GM12878 (cell line): ENCODE measurements around the gene ERC2. TPM values are rescaled to one million over a fixed set of nuclear protein-coding genes. Genes with fewer than 3 reads are reported as not detected.

ENCODE experiments used
- ATAC-seq: fragments of 200-7000 bp; cut with Tn5 transposase; 3 replicates; pipeline ENCODE4 v1.9.1; 2020; ENCODE audit warnings: mild to moderate bottlenecking, moderate library complexity
- BruUV-seq: library from RNA; stranded (reverse); fragments of 400-500 nt; replicated peaks from 2 replicates; lab custom pipeline; 2021; lab: Mats Ljungman, UMichigan
- CTCF ChIA-PET: fragments of 300-600 bp; sonication (Branson Sonifier 250); formaldehyde crosslinking; extraction: SDS; loops from one replicate; lab custom pipeline; 2021; ENCODE audit warnings: inconsistent platforms; lab: Yijun Ruan, JAX
- POLR2A ChIA-PET: fragments of 350-600 bp; formaldehyde crosslinking; extraction: SDS; loops from one replicate; lab custom pipeline; 2021; ENCODE audit warnings: inconsistent platforms; lab: Charles Lee
- RAD21 ChIA-PET: fragments of 300-600 bp; sonication (Branson Sonifier 250); formaldehyde crosslinking; loops from one replicate; lab custom pipeline; 2023; ENCODE audit warnings: antibody characterized with exemption; ENCODE audit not compliant: unreplicated experiment; lab: Charles Lee
- SMC1A ChIA-PET: fragments of 300-600 bp; sonication (Branson Sonifier 250); formaldehyde crosslinking; loops from one replicate; lab custom pipeline; 2023; ENCODE audit not compliant: unreplicated experiment, uncharacterized antibody; lab: Charles Lee
- DNase-seq: peaks from one replicate; pipeline ENCODE4 v3.0.0-alpha.2; 2011; ENCODE audit warnings: low read depth, low spot score
- FAIRE-seq: peaks from 3 replicates; lab custom pipeline; 2011; peaks lifted over from hg19 to GRCh38; lab: Jason Lieb, UNC
- H2AFZ ChIP-seq: 2 replicates; pipeline ENCODE4 v1.6.0; 2011; ENCODE audit warnings: low read depth, low read length, control low read depth; ENCODE audit not compliant: control insufficient read depth
- H3K27ac ChIP-seq: 2 replicates; pipeline ENCODE4 v1.5.1; 2011; ENCODE audit warnings: control low read depth; ENCODE audit not compliant: control insufficient read depth, insufficient read depth
- H3K27me3 ChIP-seq, 2 experiments: replicated peaks in 1 of 2; 2 replicates each; pipeline versions ENCODE4 v1.6.0 to v1.6.1; 2011; ENCODE audit warnings: low read length in 1 of 2; ENCODE audit not compliant: control insufficient read depth in 2 of 2, insufficient read depth in 2 of 2
- H3K36me3 ChIP-seq, 2 experiments: 2 replicates each; pipeline ENCODE4 v1.5.1; 2011; ENCODE audit warnings: low read length in 1 of 2; ENCODE audit not compliant: control insufficient read depth in 2 of 2, insufficient read depth in 2 of 2
- H3K4me1 ChIP-seq: 2 replicates; pipeline ENCODE4 v1.6.1; 2011; ENCODE audit warnings: mild to moderate bottlenecking, low read length, moderate library complexity, mixed read lengths; ENCODE audit not compliant: control insufficient read depth, insufficient read depth
- H3K4me2 ChIP-seq: 2 replicates; pipeline ENCODE4 v1.6.0; 2011; ENCODE audit warnings: control low read depth; ENCODE audit not compliant: control insufficient read depth, insufficient read depth
- H3K4me3 ChIP-seq: fragments of 200-600 bp; sonication (generic); 2 replicates; pipeline ENCODE4 v1.5.1; 2016
- H3K79me2 ChIP-seq: 2 replicates; pipeline ENCODE4 v1.6.0; 2011; ENCODE audit warnings: low read length; ENCODE audit not compliant: control insufficient read depth, insufficient read depth
- H3K9ac ChIP-seq: 2 replicates; pipeline ENCODE4 v1.8.0; 2011; ENCODE audit warnings: low read length, control low read depth, mixed read lengths; ENCODE audit not compliant: control insufficient read depth, insufficient read depth
- H3K9me3 ChIP-seq: replicated peaks from 3 replicates; pipeline ENCODE4 v1.5.1; 2011; ENCODE audit warnings: mild to moderate bottlenecking, low read length; ENCODE audit not compliant: control insufficient read depth, insufficient read depth
- H4K20me1 ChIP-seq: 2 replicates; pipeline ENCODE4 v1.6.0; 2011; ENCODE audit not compliant: control insufficient read depth, insufficient read depth
- BHLHE40 ChIP-seq, 2 experiments: fragments of 450-650 bp in 1 of 2; IDR thresholded peaks; 2 replicates each; pipeline ENCODE4 v1.6.1; 2011 to 2017; ENCODE audit warnings: low read depth in 2 of 2, borderline replicate concordance in 1 of 2, improper control_type of control experiment in 1 of 2, low read length in 1 of 2, mild to moderate bottlenecking in 1 of 2
- CBFB ChIP-seq: IDR thresholded peaks from 2 replicates; pipeline ENCODE4 v1.6.1; 2016; ENCODE audit warnings: antibody characterized with exemption, low read depth
- EED ChIP-seq: sonication (generic); IDR thresholded peaks from 2 replicates; pipeline ENCODE4 v1.6.1; 2016; ENCODE audit warnings: antibody characterized with exemption, low read depth
- IKZF1 ChIP-seq: fragments of 450-650 bp; conservative IDR thresholded peaks from 2 replicates; pipeline ENCODE4 v1.6.1; 2017; ENCODE audit warnings: antibody characterized with exemption, mild to moderate bottlenecking
- IKZF2 ChIP-seq, 2 experiments: fragments of 450-650 bp; IDR thresholded peaks; 2 replicates each; pipeline ENCODE4 v1.6.1; 2017; ENCODE audit warnings: mild to moderate bottlenecking in 2 of 2, moderate library complexity in 2 of 2
- MEF2A ChIP-seq: IDR thresholded peaks from 2 replicates; pipeline ENCODE4 v1.6.1; 2011; ENCODE audit warnings: low read depth, mild to moderate bottlenecking, low read length, moderate library complexity; ENCODE audit not compliant: insufficient read depth
- NBN ChIP-seq: fragments of 450-650 bp; IDR thresholded peaks from 2 replicates; pipeline ENCODE4 v1.6.1; 2016
- NR2C2 ChIP-seq: IDR thresholded peaks from 2 replicates; pipeline ENCODE4 v1.6.1; 2011; ENCODE audit warnings: borderline replicate concordance, low read depth; ENCODE audit not compliant: control insufficient read depth, insufficient read length
- PAX5 ChIP-seq: IDR thresholded peaks from 2 replicates; pipeline ENCODE4 v1.6.1; 2011; ENCODE audit warnings: low read depth, low read length, borderline replicate concordance
- POU2F2 ChIP-seq: IDR thresholded peaks from 3 replicates; pipeline ENCODE4 v1.6.1; 2011; ENCODE audit warnings: low read depth, mild to moderate bottlenecking, low read length, borderline replicate concordance
- RUNX3 ChIP-seq: IDR thresholded peaks from 2 replicates; pipeline ENCODE4 v1.6.1; 2012; ENCODE audit warnings: low read length, inconsistent platforms
- SUPT20H ChIP-seq: IDR thresholded peaks from 2 replicates; pipeline ENCODE4 v1.6.1; 2011; ENCODE audit warnings: low read depth, mild to moderate bottlenecking, low read length, moderate library complexity, borderline replicate concordance; ENCODE audit not compliant: control insufficient read depth
- TBL1XR1 ChIP-seq: IDR thresholded peaks from 2 replicates; pipeline ENCODE4 v1.6.1; 2012; ENCODE audit warnings: low read depth, low read length, improper control_type of control experiment
- TCF7 ChIP-seq: IDR thresholded peaks from 2 replicates; pipeline ENCODE4 v1.6.1; 2014; ENCODE audit warnings: antibody characterized with exemption, borderline replicate concordance
- ZNF207 ChIP-seq: fragments of 450-650 bp; IDR thresholded peaks from 2 replicates; pipeline ENCODE4 v1.6.1; 2014; ENCODE audit warnings: antibody characterized with exemption, mild to moderate bottlenecking, borderline replicate concordance
- WGBS: methylation state at CpG from one replicate; pipeline ENCODE4 v1.1.6; 2016; ENCODE audit warnings: low lambda C conversion rate; ENCODE audit not compliant: insufficient replicate concordance, insufficient coverage; ENCODE audit errors: missing lambda C conversion rate; 5-methylcytosine and 5-hydroxymethylcytosine counted together
- in situ Hi-C: fragments of 300-500 bp; cut with MboI; formaldehyde crosslinking; loops from 9 replicates; pipeline ENCODE4 v1.14.3; 2018; ENCODE audit warnings: mixed read lengths
- intact Hi-C: fragments of 100-400 bp; cut with micrococcal nuclease; formaldehyde crosslinking; loops from one replicate; pipeline ENCODE4 v1.14.2; 2022; ENCODE audit not compliant: unreplicated experiment
- polyA plus RNA-seq, 11 experiments: library from polyadenylated mRNA; depleted of rRNA in 4 of 11; unstranded in 6 of 11; stranded (reverse) in 5 of 11; fragments of >200 nt; fragmentation: Nextera tagmentation in 4 of 11; fragmentation: Illumina TruSeq in 1 of 11; extraction: Ambion mirVana in 4 of 11; extraction: Trizol in 1 of 11; gene quantifications; 1 replicate in 1 of 11; 2 replicates in 10 of 11; pipeline versions ENCODE4 v1.2.1 to v1.2.3, GENCODE V29; 2011 to 2016; ENCODE audit warnings: inconsistent platforms in 2 of 11, missing spikeins in 2 of 11, low read depth in 1 of 11
- total RNA-seq, 4 experiments: library from RNA; depleted of rRNA in 3 of 4; stranded (reverse); fragments of >200 nt in 3 of 4; fragmentation: Illumina TruSeq in 1 of 4; extraction: Trizol in 1 of 4; gene quantifications; 2 replicates each; pipeline versions ENCODE4 v1.2.1 to v1.2.3, GENCODE V29; 2013 to 2021
- TF ChIP-seq, protein P1 (sequence below): IDR thresholded peaks from 2 replicates; pipeline ENCODE4 v1.6.1; 2011; ENCODE audit warnings: borderline replicate concordance, low read depth, mild to moderate bottlenecking, moderate library complexity, mixed read lengths, low read length; ENCODE audit not compliant: insufficient read depth; ENCODE audit errors: extremely low read length

Gene ERC2
- total and polyA plus RNA-seq, 10 of the 15 experiments (the other 5 are each of a cell fraction or from before 2014, with no cell fraction given): 0.06 to 1.4 (median 0.12) TPM; not detected in 3

GRCh38 chr3:55571216-55571813 lies 897.0 kb downstream of the ERC2 start:
- intact Hi-C loops (no loop called here), in situ Hi-C loops (no loop called here)
- H3K27me3 ChIP-seq: no peaks in the 10 kb centered on the region
- no TSS peak for BruUV-seq
- H3K36me3 ChIP-seq: no peaks in the 10 kb centered on the region
- no peak overlapping the region for H3K4me3 ChIP-seq
- H3K79me2 ChIP-seq: no peaks in the 10 kb centered on the region
- WGBS: 0% methylated on average over 3 of the region's 3 CpGs
- ChIA-PET CTCF (no interaction called here), POLR2A (no interaction called here), RAD21 (interaction anchor here (0.8 kb wide), 1 partner anchor 36 kb away, joined by 3 read pairs; no protein-coding TSS in a partner anchor), SMC1A (interaction anchor here (1.0 to 2.2 kb wide), 2 partner anchors 31 to 36 kb away, joined by 3 to 6 read pairs; no protein-coding TSS in a partner anchor)
- peak; percentile 72 for ATAC-seq
- peak; percentile 39 to 42; a peak in 2 of 4 replicates for TF ChIP-seq BHLHE40 (IDR thresholded peaks at IDR 0.05; ENCODE audit: borderline replicate concordance in 1 of 2, low read depth in 2 of 2, low read length in 1 of 2)
- no peak for TF ChIP-seq NBN
- peak; percentile 68 for TF ChIP-seq CBFB
- TF ChIP-seq RUNX3: peak; percentile 92
- peak; percentile 42 for TF ChIP-seq IKZF1
- peak; percentile 53; the same call in 1 of the 2 replicates for TF ChIP-seq PAX5
- TF ChIP-seq TCF7: peak; percentile 79
- peak; percentile 76; the same call in 1 of the 3 replicates for TF ChIP-seq POU2F2
- TF ChIP-seq EED: peak; percentile 54; the same call in 1 of the 2 replicates
- TF ChIP-seq TBL1XR1: no peak
- no peak for TF ChIP-seq ZNF207
- TF ChIP-seq NR2C2: no peak
- TF ChIP-seq, protein P1, sequence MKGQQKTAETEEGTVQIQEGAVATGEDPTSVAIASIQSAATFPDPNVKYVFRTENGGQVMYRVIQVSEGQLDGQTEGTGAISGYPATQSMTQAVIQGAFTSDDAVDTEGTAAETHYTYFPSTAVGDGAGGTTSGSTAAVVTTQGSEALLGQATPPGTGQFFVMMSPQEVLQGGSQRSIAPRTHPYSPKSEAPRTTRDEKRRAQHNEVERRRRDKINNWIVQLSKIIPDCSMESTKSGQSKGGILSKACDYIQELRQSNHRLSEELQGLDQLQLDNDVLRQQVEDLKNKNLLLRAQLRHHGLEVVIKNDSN: no peak
- TF ChIP-seq SUPT20H: no peak
- TF ChIP-seq MEF2A: no peak
- TF ChIP-seq IKZF2 (IDR thresholded peaks at IDR 0.05): peak; percentile 55 to 59; a peak in 3 of 4 replicates
- FAIRE-seq: no peak
- H3K9ac ChIP-seq: no peak overlapping the region
- peak; percentile 34 for DNase-seq
- no peak overlapping the region for H2AFZ ChIP-seq
- H3K4me1 ChIP-seq: peaks cover 5% of the 10 kb centered on the region
- no peaks in the 10 kb centered on the region for H3K9me3 ChIP-seq
- H3K4me2 ChIP-seq: no peak overlapping the region
- no peak overlapping the region for H3K27ac ChIP-seq
- H4K20me1 ChIP-seq: no peaks in the 10 kb centered on the region
